ENCODE measurements around the gene AR.

DNA sequence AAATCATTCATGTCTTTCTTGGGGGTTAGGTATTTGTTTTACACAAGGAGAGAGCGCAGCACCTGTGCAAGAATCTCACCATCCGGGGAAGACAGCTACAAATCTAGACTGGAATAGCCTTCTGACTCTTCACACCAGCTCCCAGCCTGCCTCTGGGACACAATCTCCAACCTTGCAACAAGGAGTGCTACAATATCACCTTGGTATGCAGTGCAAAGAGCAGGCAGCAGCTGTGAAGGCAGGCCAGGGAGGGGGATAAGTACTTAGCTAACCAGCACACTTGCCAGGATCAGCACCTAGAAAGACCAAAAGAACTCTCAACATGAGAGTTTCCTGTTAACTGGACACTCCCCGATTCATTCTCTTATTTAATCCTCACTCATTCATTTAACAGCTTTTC lies 235.3 kb downstream of the AR start:
- no peak for TF ChIP-seq POLR2AphosphoS5 (IDR thresholded peaks at IDR 0.05)
- TF ChIP-seq, protein P1, sequence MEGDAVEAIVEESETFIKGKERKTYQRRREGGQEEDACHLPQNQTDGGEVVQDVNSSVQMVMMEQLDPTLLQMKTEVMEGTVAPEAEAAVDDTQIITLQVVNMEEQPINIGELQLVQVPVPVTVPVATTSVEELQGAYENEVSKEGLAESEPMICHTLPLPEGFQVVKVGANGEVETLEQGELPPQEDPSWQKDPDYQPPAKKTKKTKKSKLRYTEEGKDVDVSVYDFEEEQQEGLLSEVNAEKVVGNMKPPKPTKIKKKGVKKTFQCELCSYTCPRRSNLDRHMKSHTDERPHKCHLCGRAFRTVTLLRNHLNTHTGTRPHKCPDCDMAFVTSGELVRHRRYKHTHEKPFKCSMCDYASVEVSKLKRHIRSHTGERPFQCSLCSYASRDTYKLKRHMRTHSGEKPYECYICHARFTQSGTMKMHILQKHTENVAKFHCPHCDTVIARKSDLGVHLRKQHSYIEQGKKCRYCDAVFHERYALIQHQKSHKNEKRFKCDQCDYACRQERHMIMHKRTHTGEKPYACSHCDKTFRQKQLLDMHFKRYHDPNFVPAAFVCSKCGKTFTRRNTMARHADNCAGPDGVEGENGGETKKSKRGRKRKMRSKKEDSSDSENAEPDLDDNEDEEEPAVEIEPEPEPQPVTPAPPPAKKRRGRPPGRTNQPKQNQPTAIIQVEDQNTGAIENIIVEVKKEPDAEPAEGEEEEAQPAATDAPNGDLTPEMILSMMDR (IDR thresholded peaks at IDR 0.05; ENCODE audit: poor library complexity, severe bottlenecking): no peak
- no peak for TF ChIP-seq EZH2 (IDR thresholded peaks at IDR 0.05; ENCODE audit: borderline replicate concordance, insufficient read depth, low read length, poor library complexity, severe bottlenecking)

Data from neural cell (in vitro differentiated cells).